DMS153 (cell line): ENCODE results near the gene IFT20.
A peak's percentile ranks its signal among the peaks of the same experiment; 100 is the strongest.

Source experiments
- DNase-seq: peaks from one replicate; lab custom pipeline; 2025; lab: John Stamatoyannopoulos, UW

Gene IFT20

GRCh38 chr17:28335201-28335958 is at the start of gene IFT20, which contains the start of gene TNFAIP1:
Gene IFT20 (minus strand): TSS chr17:28335472. CDS start chr17:28331985, 3,487 bp downstream.
Gene TNFAIP1 (plus strand): TSS chr17:28335761. CDS start chr17:28339522, 3,761 bp downstream.
- DNase-seq, result peak; percentile 100

- no peak for DNase-seq
Measured at GRCh38 chr17:28385037-28385400, 49.7 kb upstream of the IFT20 start.

- peak; percentile 77 for DNase-seq
Measured at GRCh38 chr17:28384281-28385036, 49.2 kb upstream of the IFT20 start.

GRCh38 chr17:28381141-28381825 is 46.0 kb upstream of the IFT20 start:
- no peak for DNase-seq

- no peak for DNase-seq
Measured at GRCh38 chr17:28379814-28380801, 44.8 kb upstream of the IFT20 start.

GRCh38 chr17:28372945-28373274 is 37.6 kb upstream of the IFT20 start:
- DNase-seq, result no peak

- no peak for DNase-seq
Measured at GRCh38 chr17:28372203-28372944, 37.1 kb upstream of the IFT20 start.

GRCh38 chr17:28371245-28372202 is 36.3 kb upstream of the IFT20 start, which contains the start of gene SARM1:
Gene SARM1 (plus strand): TSS chr17:28371694. CDS start chr17:28372033, 339 bp downstream.
- peak; percentile 90 for DNase-seq

- no peak for DNase-seq
Measured at GRCh38 chr17:28370744-28371103, 35.5 kb upstream of the IFT20 start.

- peak; percentile 44 for DNase-seq
Measured at GRCh38 chr17:28370035-28370743, 34.9 kb upstream of the IFT20 start, which contains the start of gene VTN. Gene VTN (minus strand): TSS chr17:28370307. CDS start chr17:28370203, 104 bp downstream.

- no peak for DNase-seq
Measured at GRCh38 chr17:28369684-28370034, 34.4 kb upstream of the IFT20 start.

GRCh38 chr17:28368915-28369683 is 33.8 kb upstream of the IFT20 start:
- DNase-seq, result no peak

GRCh38 chr17:28368306-28368831 is 33.1 kb upstream of the IFT20 start:
- DNase-seq, result no peak

GRCh38 chr17:28367641-28368305 is 32.5 kb upstream of the IFT20 start:
- no peak for DNase-seq

GRCh38 chr17:28366605-28367004 is 31.3 kb upstream of the IFT20 start:
- no peak for DNase-seq

- no peak for DNase-seq
Measured at GRCh38 chr17:28365487-28365886, 30.2 kb upstream of the IFT20 start.

- no peak for DNase-seq
Measured at GRCh38 chr17:28364665-28365363, 29.5 kb upstream of the IFT20 start, which contains the start of gene SEBOX. Gene SEBOX (minus strand): TSS chr17:28365199. CDS start chr17:28365151, 48 bp downstream.
